ENCODE measurements around the gene KLHDC9.

- TF ChIP-seq EHMT2 (IDR thresholded peaks at IDR 0.05; ENCODE audit: low read depth) (no peak), MAFK (IDR thresholded peaks at IDR 0.05; ENCODE audit: partially characterized antibody) (no peak), MAX (IDR thresholded peaks at IDR 0.05) (no peak), CTCF (IDR thresholded peaks at IDR 0.05) (no peak), REST (IDR thresholded peaks at IDR 0.05) (no peak)
Observed at GRCh38 chr1:161082483-161082882, 15.7 kb upstream of the KLHDC9 start.

Data from A549 (cell line).